ENCODE data around the gene DDX1. TPM values are rescaled to one million over a fixed set of nuclear protein-coding genes. Genes with fewer than 3 reads are reported as not detected.
A peak's percentile ranks its signal among the peaks of the same experiment; 100 is the strongest.

DDX1 gene
- total and polyA plus RNA-seq, 9 of the 15 experiments (the other 6 are each of a cell fraction or from before 2014, with no cell fraction given): 116 to 277 (median 232) TPM

- TF ChIP-seq JUN (IDR thresholded peaks at IDR 0.05; ENCODE audit: borderline replicate concordance, low read depth, low read length) (no peak), JUN (CRISPR knock-in tag; IDR thresholded peaks at IDR 0.05; ENCODE audit: borderline replicate concordance) (no peak), KDM2B (CRISPR knock-in tag; IDR thresholded peaks at IDR 0.05) (no peak)
These were observed 15.1 kb downstream of the DDX1 start (continued) for GRCh38 chr2:15606481-15607441.

GRCh38 chr2:15607709-15608391 lies 16.2 kb downstream of the DDX1 start:
- ChIA-PET CTCF (ENCODE audit: low intra/inter-chr PET ratio) (no interaction called here), POLR2A (no interaction called here)
- Histone ChIP-seq H3K4me2 (ENCODE audit: insufficient read depth, low read length) (no peak overlapping the region), H2AFZ (ENCODE audit: low read depth, low read length) (no peak overlapping the region), H3K9ac (ENCODE audit: insufficient read depth in 1 of 2, low read depth in 2 of 2, low read length in 2 of 2) (no peak overlapping the region), H3K9me3 (replicated peaks; ENCODE audit: control insufficient read depth, insufficient read depth, low read depth, low read length) (no peaks in the 10 kb centered on the region), H3K27ac (ENCODE audit: extremely low read depth, low read depth, low read length) (no peak overlapping the region), H3K9me1 (ENCODE audit: control insufficient read depth, insufficient read depth, low read length) (no peaks in the 10 kb centered on the region), H3K27me3 (ENCODE audit: control insufficient read depth in 2 of 2, insufficient read depth in 2 of 2, low read length in 2 of 2) (no peaks in the 10 kb centered on the region), H3K36me3 (ENCODE audit: control insufficient read depth, insufficient read depth, low read length) (peaks cover 78% of the 10 kb centered on the region), H4K20me1 (replicated peaks; ENCODE audit: control insufficient read depth, insufficient read depth, low read length) (no peaks in the 10 kb centered on the region), H3K4me3 (no peak overlapping the region), H3K4me1 (replicated peaks in 1 of 2; ENCODE audit: control insufficient read depth in 2 of 2, insufficient read depth in 2 of 2, low read length in 2 of 2) (no peaks in the 10 kb centered on the region), H3K79me2 (ENCODE audit: control insufficient read depth, insufficient read depth, low read length) (no peaks in the 10 kb centered on the region; the same call in 2 of the 3 replicates)
- FAIRE-seq: no peak
- WGBS (ENCODE audit: insufficient coverage, low coverage, missing lambda C conversion rate): 91% methylated on average over 7 of the region's 7 CpGs
- peak; percentile 27; the same call in 1 of the 3 replicates for ATAC-seq
- DNase-seq (ENCODE audit: extremely low read depth in 1 of 4, low spot score in 3 of 4): no peak
- in situ Hi-C loops (cut with MboI): no loop called here
- intact Hi-C loops (cut with micrococcal nuclease): no loop called here
- BruUV-seq (replicated peaks): TSS peak; percentile 6
- no peak for TF ChIP-seq ZSCAN32 (CRISPR knock-in tag; IDR thresholded peaks at IDR 0.05)
- no peak for TF ChIP-seq ZNF507 (tag; conservative IDR thresholded peaks at IDR 0.05)
- TF ChIP-seq TBL1XR1 (IDR thresholded peaks at IDR 0.05; ENCODE audit: low read length in 2 of 2): no peak
- no peak for TF ChIP-seq ELK3 (CRISPR knock-in tag; IDR thresholded peaks at IDR 0.05)
- TF ChIP-seq NFRKB (IDR thresholded peaks at IDR 0.05; ENCODE audit: low read depth): no peak
- no peak for TF ChIP-seq ATF2 (CRISPR knock-in tag; IDR thresholded peaks at IDR 0.05)
- TF ChIP-seq JUND (IDR thresholded peaks at IDR 0.05; ENCODE audit: borderline replicate concordance, low read depth, low read length): no peak
- no peak for TF ChIP-seq JUND (tag; IDR thresholded peaks at IDR 0.05; ENCODE audit: borderline replicate concordance, low read depth, low read length)
- TF ChIP-seq ZNF384 (IDR thresholded peaks at IDR 0.05; ENCODE audit: low read depth, low read length): no peak
- TF ChIP-seq MYC (IDR thresholded peaks at IDR 0.05; ENCODE audit: low read depth, low read length): no peak
- no peak for TF ChIP-seq MYC (CRISPR knock-in tag; IDR thresholded peaks at IDR 0.05; ENCODE audit: borderline replicate concordance, low read depth)
- TF ChIP-seq LCOR (CRISPR knock-in tag; IDR thresholded peaks at IDR 0.05): no peak
- no peak for TF ChIP-seq MXD1 (CRISPR knock-in tag; IDR thresholded peaks at IDR 0.05; ENCODE audit: borderline replicate concordance, poor library complexity, severe bottlenecking)
- TF ChIP-seq HNRNPLL (IDR thresholded peaks at IDR 0.05; ENCODE audit: low read depth, low read length, poor library complexity, severe bottlenecking): no peak

Measured in K562 (cell line).